Measurements from ENCODE around the gene KCNQ5. TPM values are rescaled to one million over a fixed set of nuclear protein-coding genes. Genes with fewer than 3 reads are reported as not detected.

The KCNQ5 gene
- total and polyA plus RNA-seq, 2 of the 8 experiments (the other 6 are each of a cell fraction or from before 2014, with no cell fraction given), result 0.83 to 1.2 TPM

GRCh38 chr6:72651174-72651573, 29.3 kb downstream of the KCNQ5 start (continued):
- TF ChIP-seq ATF2 (IDR thresholded peaks at IDR 0.05; ENCODE audit: low read length), result no peak
- TF ChIP-seq BRCA1 (IDR thresholded peaks at IDR 0.05; ENCODE audit: low read depth, low read length), result no peak
- no peak for TF ChIP-seq NANOG (IDR thresholded peaks at IDR 0.05; ENCODE audit: insufficient read depth, low read depth, low read length, poor library complexity, severe bottlenecking)
- TF ChIP-seq CEBPB (IDR thresholded peaks at IDR 0.05; ENCODE audit: low read depth, low read length), result no peak
- no peak for TF ChIP-seq CTCF (IDR thresholded peaks at IDR 0.05; ENCODE audit: control extremely low read depth in 1 of 3, insufficient read depth in 1 of 3, low read depth in 1 of 3, low read length in 3 of 3)

Measured in H1 (cell line).